Cardiac muscle cell (in vitro differentiated cells and primary cell): Measurements from ENCODE around the gene MAP3K5. TPM values are rescaled to one million over a fixed set of nuclear protein-coding genes. Genes with fewer than 3 reads are reported as not detected.

Experiments used
- DNase-seq, 2 donors: peaks; one replicate each; pipeline versions ENCODE4 v3.0.0 to v3.0.0-alpha.2; 2010 to 2017; ENCODE audit warnings: low read depth in 1 of 2, low spot score in 1 of 2
- H3K27ac ChIP-seq: fragments of 200-600 bp; sonication (generic); 2 replicates; pipeline ENCODE4 v1.5.1; 2016
- H3K27me3 ChIP-seq: fragments of 200-600 bp; sonication (generic); 2 replicates; pipeline ENCODE4 v1.6.0; 2016; ENCODE audit warnings: control low read depth
- H3K36me3 ChIP-seq: fragments of 200-600 bp; sonication (generic); 2 replicates; pipeline ENCODE4 v1.5.1; 2016; ENCODE audit warnings: control low read depth
- H3K4me1 ChIP-seq: fragments of 200-600 bp; sonication (generic); 2 replicates; pipeline ENCODE4 v1.8.1; 2017; ENCODE audit warnings: low read depth, mild to moderate bottlenecking, mixed run types
- H3K4me3 ChIP-seq: fragments of 200-600 bp; sonication (generic); 2 replicates; pipeline ENCODE4 v1.5.1; 2016; ENCODE audit warnings: mild to moderate bottlenecking
- H3K9me3 ChIP-seq: fragments of 200-600 bp; sonication (generic); 2 replicates; pipeline ENCODE4 v1.5.1; 2017; ENCODE audit warnings: low read depth, mild to moderate bottlenecking, control low read depth
- polyA plus RNA-seq: library from polyadenylated mRNA; unstranded; fragments of >200 nt; fragmentation: Nextera tagmentation; extraction: Ambion mirVana; gene quantifications from 2 replicates; pipeline ENCODE4 v1.2.1, GENCODE V29; 2016
- total RNA-seq: library from RNA; depleted of rRNA; stranded (reverse); fragments of >200 nt; gene quantifications from 2 replicates; pipeline ENCODE4 v1.2.3, GENCODE V29; 2016
- TF ChIP-seq, protein P1 (sequence below): IDR thresholded peaks from 2 replicates; pipeline ENCODE4 v1.5.1; 2012; ENCODE audit warnings: low read depth, mild to moderate bottlenecking, low read length

The MAP3K5 gene
- total and polyA plus RNA-seq, 2 experiments from 2014 or later = 2.8 to 3.0 TPM

DNA sequence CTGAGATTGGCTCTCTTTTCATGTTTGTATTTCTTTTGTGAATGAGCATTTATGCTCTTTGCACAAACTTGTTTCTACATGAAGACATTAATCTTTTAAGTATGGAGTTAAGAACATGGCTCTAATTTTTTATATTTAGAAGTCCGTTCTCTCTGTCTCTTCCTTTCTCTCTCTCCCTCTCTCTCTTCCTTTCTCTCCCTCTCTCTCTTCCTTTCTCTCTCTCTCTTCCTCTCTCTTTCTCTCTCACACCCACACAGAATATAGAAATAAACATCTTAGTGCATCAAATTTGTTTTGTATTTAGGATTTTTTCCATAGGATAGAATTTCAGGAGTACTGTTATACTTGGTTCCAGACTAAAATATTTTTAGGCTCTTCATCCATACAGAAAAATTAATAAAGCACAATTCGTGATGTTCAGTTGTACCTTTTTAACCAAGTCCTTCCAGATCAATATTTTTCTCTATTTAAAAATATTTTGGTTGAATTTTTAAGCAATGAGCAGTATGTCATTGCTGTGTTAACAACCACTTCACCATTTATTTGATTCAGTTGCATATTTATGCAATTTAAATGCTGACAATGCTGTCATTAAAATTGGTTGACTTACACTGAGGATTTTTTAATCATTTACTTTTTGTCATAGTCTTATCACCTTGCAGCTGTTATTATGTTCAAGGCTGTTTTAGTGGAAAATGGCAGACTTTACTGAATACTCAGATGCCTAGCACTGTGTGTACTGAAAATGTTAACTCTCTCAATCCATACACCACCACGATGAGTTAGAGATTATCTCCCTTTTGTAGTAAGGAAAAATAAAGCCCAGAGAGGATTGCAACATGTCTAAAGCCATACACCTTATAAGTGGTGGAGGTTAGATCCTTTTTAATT lies 129.7 kb downstream of the MAP3K5 start:
- H3K27ac ChIP-seq = no peak overlapping the region
- no peak overlapping the region for H3K4me3 ChIP-seq
- no peaks in the 10 kb centered on the region for H3K9me3 ChIP-seq
- H3K4me1 ChIP-seq = no peaks in the 10 kb centered on the region
- H3K27me3 ChIP-seq = no peaks in the 10 kb centered on the region
- DNase-seq = no peak
- TF ChIP-seq, protein P1, sequence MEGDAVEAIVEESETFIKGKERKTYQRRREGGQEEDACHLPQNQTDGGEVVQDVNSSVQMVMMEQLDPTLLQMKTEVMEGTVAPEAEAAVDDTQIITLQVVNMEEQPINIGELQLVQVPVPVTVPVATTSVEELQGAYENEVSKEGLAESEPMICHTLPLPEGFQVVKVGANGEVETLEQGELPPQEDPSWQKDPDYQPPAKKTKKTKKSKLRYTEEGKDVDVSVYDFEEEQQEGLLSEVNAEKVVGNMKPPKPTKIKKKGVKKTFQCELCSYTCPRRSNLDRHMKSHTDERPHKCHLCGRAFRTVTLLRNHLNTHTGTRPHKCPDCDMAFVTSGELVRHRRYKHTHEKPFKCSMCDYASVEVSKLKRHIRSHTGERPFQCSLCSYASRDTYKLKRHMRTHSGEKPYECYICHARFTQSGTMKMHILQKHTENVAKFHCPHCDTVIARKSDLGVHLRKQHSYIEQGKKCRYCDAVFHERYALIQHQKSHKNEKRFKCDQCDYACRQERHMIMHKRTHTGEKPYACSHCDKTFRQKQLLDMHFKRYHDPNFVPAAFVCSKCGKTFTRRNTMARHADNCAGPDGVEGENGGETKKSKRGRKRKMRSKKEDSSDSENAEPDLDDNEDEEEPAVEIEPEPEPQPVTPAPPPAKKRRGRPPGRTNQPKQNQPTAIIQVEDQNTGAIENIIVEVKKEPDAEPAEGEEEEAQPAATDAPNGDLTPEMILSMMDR = no peak
- H3K36me3 ChIP-seq = no peaks in the 10 kb centered on the region

DNA sequence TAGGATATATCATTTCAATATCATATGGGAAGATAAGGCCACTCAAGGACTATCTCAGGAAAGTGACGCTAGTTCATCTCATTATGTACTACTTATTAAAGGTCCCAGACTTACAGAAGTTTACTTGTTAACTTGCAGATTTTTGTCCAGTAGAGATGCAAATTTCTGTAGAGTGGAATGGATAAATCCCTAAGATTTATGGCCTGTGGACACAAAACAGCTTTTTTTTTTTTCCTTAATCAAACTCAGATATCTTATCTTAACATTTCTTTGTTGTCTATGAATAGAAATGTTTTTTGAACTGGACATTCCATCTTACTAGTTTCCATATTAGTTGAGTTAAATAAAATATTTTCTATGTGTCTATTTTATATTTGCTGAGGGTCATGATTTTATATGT lies 131.6 kb downstream of the MAP3K5 start:
- no peaks in the 10 kb centered on the region for H3K9me3 ChIP-seq
- no peaks in the 10 kb centered on the region for H3K27me3 ChIP-seq
- H3K4me3 ChIP-seq = no peak overlapping the region
- DNase-seq = no peak
- TF ChIP-seq, protein P1 = no peak
- H3K4me1 ChIP-seq = peaks cover under 1% of the 10 kb centered on the region
- no peak overlapping the region for H3K27ac ChIP-seq
- H3K36me3 ChIP-seq = no peaks in the 10 kb centered on the region

DNA sequence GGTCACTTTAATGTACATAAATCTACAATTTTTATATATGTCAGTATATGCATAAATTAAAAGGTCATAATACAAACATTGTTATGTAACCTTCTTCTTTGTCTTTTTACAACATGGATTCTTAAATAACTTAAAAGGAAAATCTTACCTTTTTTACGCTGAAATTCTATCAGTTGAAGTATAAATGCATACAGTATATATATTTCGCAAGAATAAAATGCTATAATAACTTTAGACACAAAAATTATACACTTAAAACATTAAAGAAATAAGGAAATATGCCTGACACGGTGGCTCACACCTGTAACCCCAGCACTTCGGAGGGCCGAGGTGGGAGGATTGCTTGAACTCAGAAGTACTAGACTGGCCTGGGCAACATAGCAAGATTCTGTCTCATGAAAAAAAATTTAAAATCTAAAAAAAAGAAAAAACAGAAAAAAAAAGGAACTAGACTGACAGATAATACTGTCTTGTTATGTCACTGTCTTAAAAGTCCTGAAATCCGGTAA lies 132.2 kb downstream of the MAP3K5 start:
- DNase-seq = no peak
- no peaks in the 10 kb centered on the region for H3K27me3 ChIP-seq
- TF ChIP-seq, protein P1 = no peak
- no peaks in the 10 kb centered on the region for H3K36me3 ChIP-seq
- no peak overlapping the region for H3K4me3 ChIP-seq
- H3K4me1 ChIP-seq = peaks cover 6% of the 10 kb centered on the region
- H3K27ac ChIP-seq = no peak overlapping the region
- no peaks in the 10 kb centered on the region for H3K9me3 ChIP-seq

DNA sequence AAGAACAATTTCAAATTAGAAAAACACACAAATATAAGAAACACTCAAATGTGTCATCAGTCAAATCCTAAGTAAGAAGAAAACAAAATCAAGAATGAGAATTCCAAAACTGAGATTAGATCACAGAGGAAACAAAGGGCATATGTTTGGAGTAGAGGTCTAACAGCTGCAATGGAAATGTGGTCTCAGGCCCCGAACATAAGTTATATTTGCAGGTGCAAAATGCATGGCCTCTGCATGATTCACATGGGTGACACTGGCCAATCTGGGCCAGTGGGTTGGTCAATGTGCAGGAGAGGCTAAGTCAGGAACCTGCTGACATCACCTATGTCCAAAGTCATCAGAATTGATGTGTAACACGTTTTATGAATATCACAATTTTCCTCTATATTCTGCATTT lies 133.6 kb downstream of the MAP3K5 start:
- Histone ChIP-seq H3K4me3 (no peak overlapping the region), H3K4me1 (peaks cover 11% of the 10 kb centered on the region), H3K9me3 (no peaks in the 10 kb centered on the region), H3K27ac (no peak overlapping the region), H3K36me3 (no peaks in the 10 kb centered on the region), H3K27me3 (no peaks in the 10 kb centered on the region)
- TF ChIP-seq, protein P1 = no peak
- no peak for DNase-seq

DNA sequence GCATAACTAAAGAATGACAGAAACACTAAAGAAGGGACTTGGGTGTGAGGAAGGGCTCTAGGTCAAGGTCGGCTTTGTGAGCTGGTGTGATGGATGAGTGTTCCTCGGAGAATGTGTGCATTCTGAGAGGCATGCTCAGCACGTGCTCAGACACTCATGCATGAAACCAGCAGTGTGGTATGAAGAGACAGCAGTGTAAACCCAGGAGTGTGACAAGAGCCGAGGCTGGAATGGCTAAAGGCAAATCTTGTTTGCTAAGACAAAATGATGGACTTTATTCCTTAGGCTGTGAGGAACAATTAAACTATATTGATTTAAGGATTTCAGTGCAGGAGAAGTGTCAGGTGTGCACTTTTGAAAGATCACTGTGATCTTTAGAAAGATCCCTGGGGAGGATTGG lies 134.6 kb downstream of the MAP3K5 start:
- H3K36me3 ChIP-seq = no peaks in the 10 kb centered on the region
- TF ChIP-seq, protein P1 = no peak
- H3K27ac ChIP-seq = no peak overlapping the region
- peaks cover 11% of the 10 kb centered on the region for H3K4me1 ChIP-seq
- DNase-seq = no peak
- H3K27me3 ChIP-seq = no peaks in the 10 kb centered on the region
- no peaks in the 10 kb centered on the region for H3K9me3 ChIP-seq
- H3K4me3 ChIP-seq = no peak overlapping the region
